Cardiac fibroblast (primary cell): ENCODE measurements around the gene PCNX2.
"Not testable (repeated sequence)": the region's sequence is repeated elsewhere in the genome, so short reads cannot be mapped to it uniquely, and the experiment has no call there.

ENCODE experiments used
- DNase-seq, 2 donors: peaks; one replicate each; pipeline versions ENCODE4 v3.0.0 to v3.0.0-alpha.2; 2010; ENCODE audit warnings: low read depth in 2 of 2
- H3K4me3 ChIP-seq, 2 donors: replicated peaks in 1 of 2; 1 replicate in 1 of 2; 2 replicates in 1 of 2; pipeline ENCODE4 v1.5.1; 2011; ENCODE audit warnings: low read depth in 2 of 2, low read length in 2 of 2, mild to moderate bottlenecking in 2 of 2, moderate library complexity in 1 of 2
- TF ChIP-seq, protein P1 (sequence below): IDR thresholded peaks from one replicate; pipeline ENCODE4 v1.5.1; 2011; ENCODE audit warnings: low read depth, mild to moderate bottlenecking, low read length, inconsistent platforms

PCNX2 gene

DNA sequence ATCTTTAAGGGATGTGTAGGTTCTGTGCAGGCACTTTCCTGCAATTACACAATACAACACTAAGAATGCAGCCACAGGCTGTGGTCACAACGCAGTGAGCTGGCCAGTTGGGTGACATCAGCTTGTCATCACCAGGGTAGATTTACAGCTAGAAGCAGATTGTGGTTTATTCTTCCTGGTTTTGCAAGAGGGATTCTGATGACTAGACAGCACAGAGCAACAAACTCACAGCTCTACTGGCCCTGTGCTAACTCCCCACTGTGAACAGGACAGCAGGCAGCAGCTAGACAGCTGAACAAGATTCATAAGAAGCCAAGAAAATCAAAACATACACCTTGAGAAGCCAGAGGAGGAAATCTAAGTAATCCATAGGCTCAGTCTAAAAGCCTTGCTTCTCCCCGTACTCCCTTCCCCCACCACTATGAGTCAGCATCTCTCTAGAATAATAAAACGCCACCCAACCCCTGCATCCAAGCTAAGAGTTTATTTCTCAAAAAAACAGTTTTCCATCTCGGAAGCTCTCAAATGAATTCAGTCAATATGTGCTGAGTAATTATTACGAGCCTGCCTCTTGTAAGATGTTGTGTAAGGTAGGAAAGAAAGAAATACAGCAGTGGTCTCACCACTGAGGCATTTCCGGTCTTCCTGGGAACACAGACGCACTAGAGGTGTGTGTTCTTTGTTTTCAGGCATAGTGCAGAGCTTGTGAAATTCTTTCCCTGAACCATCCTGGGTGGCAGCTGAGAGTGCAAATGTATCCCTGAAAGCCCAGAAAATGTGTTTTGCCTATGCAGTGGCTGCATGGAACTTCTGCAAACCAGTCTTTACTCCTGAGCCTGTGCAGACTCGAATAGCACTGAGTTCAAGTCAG is 182.3 kb downstream of the PCNX2 start:
- peak; percentile 99 to 100 for DNase-seq
- H3K4me3 ChIP-seq: peak overlapping the region in 1 of 2 donors; percentile 16
- TF ChIP-seq, protein P1, sequence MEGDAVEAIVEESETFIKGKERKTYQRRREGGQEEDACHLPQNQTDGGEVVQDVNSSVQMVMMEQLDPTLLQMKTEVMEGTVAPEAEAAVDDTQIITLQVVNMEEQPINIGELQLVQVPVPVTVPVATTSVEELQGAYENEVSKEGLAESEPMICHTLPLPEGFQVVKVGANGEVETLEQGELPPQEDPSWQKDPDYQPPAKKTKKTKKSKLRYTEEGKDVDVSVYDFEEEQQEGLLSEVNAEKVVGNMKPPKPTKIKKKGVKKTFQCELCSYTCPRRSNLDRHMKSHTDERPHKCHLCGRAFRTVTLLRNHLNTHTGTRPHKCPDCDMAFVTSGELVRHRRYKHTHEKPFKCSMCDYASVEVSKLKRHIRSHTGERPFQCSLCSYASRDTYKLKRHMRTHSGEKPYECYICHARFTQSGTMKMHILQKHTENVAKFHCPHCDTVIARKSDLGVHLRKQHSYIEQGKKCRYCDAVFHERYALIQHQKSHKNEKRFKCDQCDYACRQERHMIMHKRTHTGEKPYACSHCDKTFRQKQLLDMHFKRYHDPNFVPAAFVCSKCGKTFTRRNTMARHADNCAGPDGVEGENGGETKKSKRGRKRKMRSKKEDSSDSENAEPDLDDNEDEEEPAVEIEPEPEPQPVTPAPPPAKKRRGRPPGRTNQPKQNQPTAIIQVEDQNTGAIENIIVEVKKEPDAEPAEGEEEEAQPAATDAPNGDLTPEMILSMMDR: no peak

DNA sequence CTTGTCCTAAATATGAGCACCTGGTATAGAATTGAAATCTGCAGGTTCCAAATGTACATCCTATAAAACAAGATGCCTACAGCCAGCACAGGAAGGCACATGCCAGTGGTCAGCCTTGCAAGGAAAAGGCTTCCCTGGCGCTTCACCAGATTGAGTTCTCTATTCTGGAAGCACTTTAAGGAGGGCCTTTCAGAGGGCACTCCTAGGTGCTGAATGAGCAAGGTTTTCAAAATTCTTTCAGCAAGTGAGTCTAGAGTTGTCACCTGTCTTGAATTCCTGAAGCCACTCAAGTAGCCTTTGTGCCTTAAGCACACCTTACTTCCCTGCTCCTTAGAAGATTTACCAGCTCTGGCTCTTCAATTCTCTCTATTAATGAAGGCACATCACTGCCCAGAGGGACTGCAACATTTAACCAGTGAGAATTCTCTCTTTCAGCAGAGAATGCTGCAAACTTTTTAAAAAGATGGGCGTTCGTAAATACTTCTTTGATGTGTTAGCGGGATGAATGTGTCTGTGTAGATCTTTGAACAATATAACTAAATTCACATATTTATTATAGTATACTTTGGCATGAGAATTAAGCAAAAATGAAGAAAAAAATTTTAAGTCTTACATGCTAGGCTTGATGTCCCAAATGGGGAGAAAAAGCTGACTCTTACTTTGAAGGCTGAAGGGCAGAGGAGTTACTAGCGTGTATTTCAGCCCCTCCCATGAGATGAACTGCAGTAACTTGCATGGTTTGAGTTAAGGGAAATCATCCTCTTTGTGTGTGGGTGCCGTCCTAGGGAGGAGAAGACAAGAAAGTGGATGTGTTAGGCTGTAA is 183.1 kb downstream of the PCNX2 start:
- H3K4me3 ChIP-seq: no peak overlapping the region
- TF ChIP-seq, protein P1: no peak
- peak; percentile 33 to 53 for DNase-seq

DNA sequence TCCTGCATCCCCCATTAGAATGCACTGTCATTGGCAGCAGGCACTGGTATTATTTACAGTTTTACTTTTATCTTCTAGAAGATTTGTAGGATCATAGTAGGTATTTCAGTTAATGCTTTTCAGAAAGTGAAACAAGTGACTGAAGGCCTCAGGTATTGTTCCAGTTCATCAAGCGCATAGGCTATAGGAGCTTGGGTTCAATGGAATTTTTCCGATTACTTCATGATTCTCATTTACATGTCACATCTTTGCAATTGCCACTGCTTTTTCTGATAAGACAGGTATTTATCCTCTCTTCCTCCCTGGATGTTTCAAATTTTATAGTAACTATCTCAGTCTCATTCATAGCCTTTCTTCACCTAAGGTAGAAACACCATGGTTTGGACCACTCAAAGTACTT is 183.8 kb downstream of the PCNX2 start:
- no peak for DNase-seq
- TF ChIP-seq, protein P1: no peak
- H3K4me3 ChIP-seq: no peak overlapping the region

DNA sequence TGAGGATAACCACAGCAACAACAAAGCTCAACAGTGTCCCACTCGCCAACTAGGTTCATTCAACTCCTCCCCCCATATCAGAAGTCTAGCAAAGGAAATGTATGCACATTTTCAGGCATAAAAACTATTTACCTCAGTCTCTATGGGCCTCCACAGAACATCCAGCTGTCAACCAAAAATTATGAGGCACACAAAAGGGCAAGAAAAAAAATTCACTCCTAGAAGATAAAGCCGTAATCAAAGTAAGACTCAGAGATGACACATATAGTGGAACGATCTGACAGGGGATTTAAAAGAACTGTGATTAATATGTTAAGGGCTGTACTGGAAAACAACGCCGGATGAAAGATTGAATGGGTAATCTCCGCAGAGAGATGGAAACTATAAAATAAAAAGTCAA is 186.4 kb downstream of the PCNX2 start:
- no peak for DNase-seq
- TF ChIP-seq, protein P1: no peak
- no peak overlapping the region for H3K4me3 ChIP-seq

DNA sequence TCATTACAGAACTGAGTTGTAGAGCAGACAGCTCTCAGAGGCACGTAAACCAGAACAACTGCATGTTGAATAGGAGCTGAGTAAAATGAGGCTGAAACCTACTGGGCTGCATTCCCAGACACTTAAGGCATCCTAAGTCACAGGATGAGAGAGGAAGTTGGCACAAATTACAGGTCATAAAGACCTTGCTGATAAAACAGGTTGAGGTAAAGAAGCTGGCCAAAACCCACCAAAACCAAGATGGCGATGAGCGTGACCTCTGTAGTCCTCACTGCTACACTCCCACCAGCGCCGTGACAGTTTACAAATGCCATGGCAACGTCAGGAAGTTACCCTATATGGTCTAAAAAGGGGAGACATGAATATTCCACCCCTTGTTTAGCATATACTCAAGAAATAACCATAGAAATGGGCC is 187.8 kb downstream of the PCNX2 start:
- DNase-seq: peak; percentile 52 to 70
- H3K4me3 ChIP-seq: not testable (repeated sequence)

DNA sequence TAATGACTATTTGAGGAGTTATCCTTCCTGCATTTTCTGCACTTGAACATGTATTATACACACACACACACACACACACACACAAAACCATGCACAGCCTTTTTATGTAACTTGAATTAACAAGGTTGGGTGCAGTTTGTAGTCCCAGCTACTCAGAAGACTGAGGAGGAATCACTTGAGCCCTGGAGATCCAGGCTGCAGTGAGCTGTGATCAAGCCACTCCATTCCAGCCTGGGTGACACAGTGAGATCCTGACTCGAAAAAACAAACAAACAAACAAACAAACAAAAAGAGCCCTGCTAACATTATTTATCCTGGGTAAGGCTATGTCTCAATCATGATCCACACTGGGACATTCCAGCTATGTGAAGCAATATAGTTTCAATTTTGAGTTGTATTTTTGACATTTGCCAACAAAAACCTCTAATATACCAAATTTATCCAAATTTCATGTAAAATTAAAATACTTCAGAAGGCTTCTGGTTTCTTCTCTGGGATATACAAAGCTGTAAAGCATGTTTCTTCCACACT is 188.3 kb downstream of the PCNX2 start:
- H3K4me3 ChIP-seq: no peak overlapping the region
- TF ChIP-seq, protein P1: no peak
- peak in 1 of 2 donors; percentile 40 for DNase-seq

DNA sequence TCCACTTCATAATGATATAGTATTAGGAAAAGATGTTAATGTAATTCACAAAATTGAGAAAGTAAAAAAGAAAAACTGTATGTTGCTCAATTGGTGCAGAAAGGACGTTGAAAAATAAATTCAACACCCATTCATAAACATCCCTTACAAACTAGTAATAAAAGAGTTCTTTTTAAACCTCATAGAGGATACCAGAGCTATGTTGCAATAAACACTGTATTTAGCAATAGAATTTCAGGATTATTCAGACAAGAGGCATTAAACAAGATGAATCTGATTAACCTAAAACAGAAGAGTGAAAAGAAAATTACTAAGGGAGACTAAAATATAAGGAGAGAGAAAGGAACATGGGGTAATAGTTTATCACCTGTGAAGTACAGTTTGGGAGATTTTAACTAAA is 190.3 kb downstream of the PCNX2 start:
- no peak overlapping the region for H3K4me3 ChIP-seq
- TF ChIP-seq, protein P1: no peak
- DNase-seq: peak; percentile 66 to 70
